Activated naive CD8-positive, alpha-beta T cell treated with anti-CD3 and anti-CD28 coated beads, Interleukin-2, amount 10 ng/mL, durations not matched to agents 7 days and 5 days (primary cell): ENCODE measurements around the gene MEF2D. TPM values are rescaled to one million over a fixed set of nuclear protein-coding genes. Genes with fewer than 3 reads are reported as not detected.

Source experiments
- ATAC-seq: fragments of 150-1000 bp; cut with Tn5 transposase; one replicate; pipeline ENCODE4 v1.10.0; 2021; ENCODE audit warnings: low read depth, moderate library complexity
- POLR2A ChIA-PET: fragments of 350-600 bp; sonication (Branson Sonifier 250); formaldehyde crosslinking; loops from one replicate; lab custom pipeline; 2021; ENCODE audit warnings: antibody characterized with exemption; lab: Charles Lee
- DNase-seq: peaks from one replicate; pipeline ENCODE4 v3.0.0; 2021
- H3K27ac Mint-ChIP-seq: one replicate; pipeline ENCODE4 v1.8.0; 2022; ENCODE audit warnings: mild to moderate bottlenecking, mixed read lengths
- H3K27me3 Mint-ChIP-seq: one replicate; pipeline ENCODE4 v1.8.0; 2022; ENCODE audit warnings: mild to moderate bottlenecking, moderate library complexity, mixed read lengths
- H3K36me3 Mint-ChIP-seq: one replicate; pipeline ENCODE4 v1.8.0; 2021; ENCODE audit warnings: mild to moderate bottlenecking, mixed read lengths
- H3K4me1 Mint-ChIP-seq: one replicate; pipeline ENCODE4 v1.8.0; 2021; ENCODE audit warnings: mixed read lengths
- H3K4me3 Mint-ChIP-seq: one replicate; pipeline ENCODE4 v1.8.0; 2022; ENCODE audit warnings: mild to moderate bottlenecking, moderate library complexity, mixed read lengths
- H3K9me3 Mint-ChIP-seq: one replicate; pipeline ENCODE4 v1.8.0; 2021; ENCODE audit warnings: mixed read lengths
- total RNA-seq, 2 experiments: library from RNA; stranded (reverse); gene quantifications; one replicate each; pipeline ENCODE4 v1.2.3, GENCODE V29; 2021

The MEF2D gene
- total RNA-seq, 2 experiments from 2014 or later: 52.4 to 54.4 TPM

- Mint-ChIP-seq H3K27ac (no peak overlapping the region), H3K27me3 (no peaks in the 10 kb centered on the region), H3K4me3 (no peak overlapping the region), H3K9me3 (no peaks in the 10 kb centered on the region), H3K4me1 (peaks cover 29% of the 10 kb centered on the region), H3K36me3 (peaks cover 30% of the 10 kb centered on the region)
- DNase-seq (no peak), ATAC-seq (no peak)
- POLR2A ChIA-PET: no interaction called here
These were observed 22.3 kb downstream of the MEF2D start for GRCh38 chr1:156478250-156478627.

GRCh38 chr1:156477526-156478249 lies 22.9 kb downstream of the MEF2D start:
- H3K4me1 Mint-ChIP-seq: peaks cover 29% of the 10 kb centered on the region
- no peaks in the 10 kb centered on the region for H3K9me3 Mint-ChIP-seq
- peaks cover 33% of the 10 kb centered on the region for H3K36me3 Mint-ChIP-seq
- no peak overlapping the region for H3K4me3 Mint-ChIP-seq
- H3K27me3 Mint-ChIP-seq: no peaks in the 10 kb centered on the region
- no peak for DNase-seq
- H3K27ac Mint-ChIP-seq: no peak overlapping the region
- POLR2A ChIA-PET: no interaction called here
- no peak for ATAC-seq

GRCh38 chr1:156476501-156477298 lies 23.9 kb downstream of the MEF2D start:
- H3K27ac Mint-ChIP-seq: no peak overlapping the region
- peaks cover 32% of the 10 kb centered on the region for H3K36me3 Mint-ChIP-seq
- POLR2A ChIA-PET: no interaction called here
- H3K27me3 Mint-ChIP-seq: no peaks in the 10 kb centered on the region
- H3K4me3 Mint-ChIP-seq: no peak overlapping the region
- H3K9me3 Mint-ChIP-seq: no peaks in the 10 kb centered on the region
- ATAC-seq (no peak), DNase-seq (no peak)
- peaks cover 25% of the 10 kb centered on the region for H3K4me1 Mint-ChIP-seq

- POLR2A ChIA-PET: no interaction called here
- Mint-ChIP-seq H3K27ac (no peak overlapping the region), H3K36me3 (peaks cover 28% of the 10 kb centered on the region), H3K4me1 (peaks cover 18% of the 10 kb centered on the region), H3K9me3 (no peaks in the 10 kb centered on the region), H3K4me3 (no peak overlapping the region), H3K27me3 (no peaks in the 10 kb centered on the region)
- ATAC-seq: no peak
- no peak for DNase-seq
These were observed 24.7 kb downstream of the MEF2D start for GRCh38 chr1:156475568-156476500.

GRCh38 chr1:156474966-156475365 lies 25.6 kb downstream of the MEF2D start:
- POLR2A ChIA-PET: no interaction called here
- Mint-ChIP-seq H3K9me3 (no peaks in the 10 kb centered on the region), H3K36me3 (peaks cover 22% of the 10 kb centered on the region), H3K27me3 (no peaks in the 10 kb centered on the region), H3K4me1 (peaks cover 11% of the 10 kb centered on the region), H3K27ac (no peak overlapping the region), H3K4me3 (no peak overlapping the region)
- DNase-seq (no peak), ATAC-seq (no peak)

GRCh38 chr1:156471496-156472490 lies 28.8 kb downstream of the MEF2D start:
- Mint-ChIP-seq H3K4me3 (no peak overlapping the region), H3K36me3 (peaks cover 19% of the 10 kb centered on the region), H3K27ac (no peak overlapping the region), H3K4me1 (peaks cover 10% of the 10 kb centered on the region), H3K9me3 (no peaks in the 10 kb centered on the region), H3K27me3 (no peaks in the 10 kb centered on the region)
- POLR2A ChIA-PET: interaction anchor here (1.4 kb wide), 1 partner anchor 29 kb away, joined by 4 read pairs; the partner anchor contains the start of gene MEF2D
- no peak for DNase-seq
- ATAC-seq: no peak

GRCh38 chr1:156470473-156470872 lies 30.1 kb downstream of the MEF2D start:
- POLR2A ChIA-PET: no interaction called here
- Mint-ChIP-seq H3K9me3 (no peaks in the 10 kb centered on the region), H3K4me3 (no peak overlapping the region), H3K27ac (no peak overlapping the region), H3K36me3 (peaks cover 19% of the 10 kb centered on the region), H3K4me1 (peaks cover 8% of the 10 kb centered on the region), H3K27me3 (no peaks in the 10 kb centered on the region)
- ATAC-seq (no peak), DNase-seq (no peak)

GRCh38 chr1:156468693-156469345 lies 31.8 kb downstream of the MEF2D start:
- POLR2A ChIA-PET: interaction anchor here (0.6 to 1.1 kb wide), 2 partner anchors 11 to 108 kb away, joined by 3 to 4 read pairs; no protein-coding TSS in a partner anchor
- Mint-ChIP-seq H3K4me3 (no peak overlapping the region), H3K9me3 (no peaks in the 10 kb centered on the region)

GRCh38 chr1:156467906-156468305 lies 32.7 kb downstream of the MEF2D start:
- peaks cover 19% of the 10 kb centered on the region for H3K4me1 Mint-ChIP-seq
- no peaks in the 10 kb centered on the region for H3K9me3 Mint-ChIP-seq
- no peaks in the 10 kb centered on the region for H3K27me3 Mint-ChIP-seq
- peaks cover 9% of the 10 kb centered on the region for H3K36me3 Mint-ChIP-seq
- POLR2A ChIA-PET: no interaction called here
- ATAC-seq: no peak
- H3K27ac Mint-ChIP-seq: no peak overlapping the region
- DNase-seq: no peak
- H3K4me3 Mint-ChIP-seq: no peak overlapping the region

More at GRCh38 chr1:156468693-156469345, 31.8 kb downstream of the MEF2D start:
- ATAC-seq (no peak), DNase-seq (no peak)
- H3K27ac Mint-ChIP-seq: no peak overlapping the region
- H3K36me3 Mint-ChIP-seq: peaks cover 14% of the 10 kb centered on the region
- no peaks in the 10 kb centered on the region for H3K27me3 Mint-ChIP-seq
- peaks cover 14% of the 10 kb centered on the region for H3K4me1 Mint-ChIP-seq

GRCh38 chr1:156467385-156467784 lies 33.2 kb downstream of the MEF2D start:
- H3K27me3 Mint-ChIP-seq: no peaks in the 10 kb centered on the region
- H3K4me3 Mint-ChIP-seq: no peak overlapping the region
- H3K9me3 Mint-ChIP-seq: no peaks in the 10 kb centered on the region
- ATAC-seq (no peak), DNase-seq (no peak)
- POLR2A ChIA-PET: interaction anchor here (1.4 to 1.6 kb wide), 2 partner anchors 10 to 126 kb away, joined by 3 to 4 read pairs; no protein-coding TSS in a partner anchor
- peaks cover 9% of the 10 kb centered on the region for H3K36me3 Mint-ChIP-seq
- H3K27ac Mint-ChIP-seq: no peak overlapping the region
- peaks cover 19% of the 10 kb centered on the region for H3K4me1 Mint-ChIP-seq

- no peak overlapping the region for H3K4me3 Mint-ChIP-seq
- ATAC-seq (no peak), DNase-seq (no peak)
- peaks cover 19% of the 10 kb centered on the region for H3K4me1 Mint-ChIP-seq
- POLR2A ChIA-PET: interaction anchor here (1.4 to 1.6 kb wide), 2 partner anchors 9 to 127 kb away, joined by 3 to 4 read pairs; no protein-coding TSS in a partner anchor
- peaks cover 5% of the 10 kb centered on the region for H3K36me3 Mint-ChIP-seq
- no peak overlapping the region for H3K27ac Mint-ChIP-seq
- no peaks in the 10 kb centered on the region for H3K27me3 Mint-ChIP-seq
- H3K9me3 Mint-ChIP-seq: no peaks in the 10 kb centered on the region
These were observed 34.7 kb downstream of the MEF2D start for GRCh38 chr1:156465747-156466365.
